GM12864 (cell line): ENCODE measurements around the gene SH3TC1.

Experiments used
- DNase-seq: peaks from one replicate; pipeline ENCODE4 v3.0.0-alpha.2; 2011; ENCODE audit warnings: low read depth
- H3K4me3 ChIP-seq: 2 replicates; pipeline ENCODE4 v1.5.1; 2011; ENCODE audit warnings: mild to moderate bottlenecking, low read depth, low read length, control low read depth
- CTCF ChIP-seq: IDR thresholded peaks from 2 replicates; pipeline ENCODE4 v1.5.1; 2011; ENCODE audit warnings: low read depth, mild to moderate bottlenecking, moderate library complexity, low read length, control low read depth, inconsistent platforms; ENCODE audit errors: missing control alignments

The SH3TC1 gene

GRCh38 chr4:8274066-8274652 is 75.1 kb downstream of the SH3TC1 start:
- DNase-seq = no peak
- no peak for TF ChIP-seq CTCF
- no peak overlapping the region for H3K4me3 ChIP-seq

GRCh38 chr4:8274765-8275547 is 75.9 kb downstream of the SH3TC1 start:
- TF ChIP-seq CTCF = no peak
- no peak overlapping the region for H3K4me3 ChIP-seq
- no peak for DNase-seq

GRCh38 chr4:8275548-8275910 is 76.4 kb downstream of the SH3TC1 start:
- TF ChIP-seq CTCF = no peak
- no peak for DNase-seq
- no peak overlapping the region for H3K4me3 ChIP-seq

- no peak for TF ChIP-seq CTCF
- no peak for DNase-seq
- no peak overlapping the region for H3K4me3 ChIP-seq
Observed at GRCh38 chr4:8276358-8277240, 77.5 kb downstream of the SH3TC1 start.

- DNase-seq = no peak
- TF ChIP-seq CTCF = no peak
- no peak overlapping the region for H3K4me3 ChIP-seq
Observed at GRCh38 chr4:8277356-8278008, 78.4 kb downstream of the SH3TC1 start.

- TF ChIP-seq CTCF = no peak
- no peak for DNase-seq
- H3K4me3 ChIP-seq = no peak overlapping the region
Observed at GRCh38 chr4:8278009-8278395, 78.9 kb downstream of the SH3TC1 start.
